HCT116 (cell line): Measurements from ENCODE around the gene SETD1B. TPM values are rescaled to one million over a fixed set of nuclear protein-coding genes. Genes with fewer than 3 reads are reported as not detected.

ENCODE experiments used
- ATAC-seq: fragments of 200-7000 bp; cut with Tn5 transposase; 2 replicates; pipeline ENCODE4 v1.9.1; 2020; ENCODE audit warnings: mild to moderate bottlenecking, moderate library complexity
- BruUV-seq: library from RNA; stranded (reverse); fragments of 400-500 nt; replicated peaks from 2 replicates; lab custom pipeline; 2021; lab: Mats Ljungman, UMichigan
- CTCF ChIA-PET: fragments of 300-600 bp; sonication (Branson Sonifier 250); formaldehyde crosslinking; loops from one replicate; lab custom pipeline; 2021; ENCODE audit warnings: antibody characterized with exemption; lab: Charles Lee
- POLR2A ChIA-PET: fragments of 300-600, 350-600 bp; sonication (Branson Sonifier 250); formaldehyde crosslinking; loops from one replicate; lab custom pipeline; 2021; ENCODE audit warnings: antibody characterized with exemption; lab: Charles Lee
- RAD21 ChIA-PET, 2 experiments: fragments of 300-600 bp; sonication (Branson Sonifier 250); formaldehyde crosslinking; loops; one replicate each; lab custom pipeline; 2023; ENCODE audit warnings: low total read pairs in 2 of 2; ENCODE audit not compliant: uncharacterized antibody in 2 of 2, unreplicated experiment in 2 of 2, low non-redundant PET in 1 of 2; lab: Charles Lee
- DNase-seq: peaks from one replicate; pipeline ENCODE4 v3.0.0-alpha.2; 2010; ENCODE audit warnings: low read depth, low spot score
- H2AFZ ChIP-seq: fragments of 200-600 bp; shearing (Covaris generic), sonication (generic); 2 replicates; pipeline ENCODE4 v1.6.1; 2017; ENCODE audit warnings: low read depth, mixed run types, mixed read lengths, antibody characterized with exemption, low read length; ENCODE audit not compliant: poor library complexity, severe bottlenecking
- H3K27ac ChIP-seq: 2 replicates; pipeline ENCODE4 v1.5.1; 2012; ENCODE audit warnings: low read depth, low read length
- H3K27me3 ChIP-seq: fragments of 200-600 bp; sonication (generic); 2 replicates; pipeline ENCODE4 v1.6.1; 2016; ENCODE audit warnings: mixed run types, low read length, mixed read lengths; ENCODE audit not compliant: insufficient read depth
- H3K36me3 ChIP-seq, 2 experiments: fragments of 200-500 bp in 1 of 2; fragments of 200-600 bp in 1 of 2; sonication (Bioruptor generic) in 1 of 2; sonication (generic) in 1 of 2; 2 replicates each; pipeline versions ENCODE4 v1.5.1 to v1.6.1; 2014 to 2016; ENCODE audit warnings: low read length in 2 of 2, inconsistent platforms in 1 of 2, mixed read lengths in 1 of 2, mixed run types in 1 of 2; ENCODE audit not compliant: insufficient read depth in 2 of 2, control insufficient read depth in 1 of 2
- H3K4me1 ChIP-seq, 2 experiments: fragments of 200-600 bp in 1 of 2; sonication (generic) in 1 of 2; 2 replicates each; pipeline versions ENCODE4 v1.5.1 to v1.6.1; 2012 to 2017; ENCODE audit warnings: low read length in 2 of 2, inconsistent platforms in 1 of 2, mild to moderate bottlenecking in 1 of 2, mixed read lengths in 1 of 2, mixed run types in 1 of 2, moderate library complexity in 1 of 2; ENCODE audit not compliant: insufficient read depth in 2 of 2, control insufficient read depth in 1 of 2
- H3K4me2 ChIP-seq: fragments of 200-600 bp; sonication (generic); 2 replicates; pipeline ENCODE4 v1.6.1; 2017; ENCODE audit warnings: mixed run types, low read length, mixed read lengths
- H3K4me3 ChIP-seq, 2 experiments: fragments of 200-600 bp in 1 of 2; sonication (generic) in 1 of 2; replicated peaks in 1 of 2; 2 replicates each; pipeline ENCODE4 v1.5.1; 2011 to 2016; ENCODE audit warnings: low read length in 2 of 2, control low read depth in 1 of 2, low read depth in 1 of 2, mild to moderate bottlenecking in 1 of 2, mixed read lengths in 1 of 2, mixed run types in 1 of 2
- H3K79me2 ChIP-seq: fragments of 200-600 bp; sonication (generic); 2 replicates; pipeline ENCODE4 v1.6.1; 2017; ENCODE audit warnings: mild to moderate bottlenecking, mixed run types, low read length, moderate library complexity, mixed read lengths; ENCODE audit not compliant: insufficient read depth
- H3K9ac ChIP-seq: fragments of 200-600 bp; sonication (generic); 2 replicates; pipeline ENCODE4 v1.6.1; 2016; ENCODE audit warnings: low read length, mixed read lengths
- H3K9me2 ChIP-seq: fragments of 200-600 bp; sonication (generic), shearing (Covaris generic); 2 replicates; pipeline ENCODE4 v1.6.1; 2017; ENCODE audit warnings: mixed run types, mild to moderate bottlenecking, moderate library complexity; ENCODE audit not compliant: insufficient read depth
- H3K9me3 ChIP-seq, 2 experiments: fragments of 200-500 bp in 1 of 2; fragments of 200-600 bp in 1 of 2; sonication (Bioruptor generic) in 1 of 2; sonication (generic) in 1 of 2; 2 replicates each; pipeline ENCODE4 v1.6.1; 2014 to 2017; ENCODE audit warnings: low read length in 2 of 2, mixed read lengths in 2 of 2, inconsistent platforms in 1 of 2, low read depth in 1 of 2, mild to moderate bottlenecking in 1 of 2, mixed run types in 1 of 2, moderate library complexity in 1 of 2; ENCODE audit not compliant: control insufficient read depth in 1 of 2, insufficient read depth in 1 of 2
- H4K20me1 ChIP-seq: fragments of 200-600 bp; sonication (generic), shearing (Covaris generic); 2 replicates; pipeline ENCODE4 v1.6.1; 2017; ENCODE audit warnings: mixed run types, mild to moderate bottlenecking, moderate library complexity; ENCODE audit not compliant: insufficient read depth
- CBX3 ChIP-seq: IDR thresholded peaks from 2 replicates; pipeline ENCODE4 v1.6.1; 2012; ENCODE audit warnings: low read depth
- CEBPB ChIP-seq: IDR thresholded peaks from 2 replicates; pipeline ENCODE4 v1.6.1; 2012; ENCODE audit warnings: low read depth
- EZH2 ChIP-seq: fragments of 200-600 bp; sonication (generic); IDR thresholded peaks from 2 replicates; pipeline ENCODE4 v1.6.1; 2017; ENCODE audit warnings: antibody characterized with exemption, mixed run types
- EZH2phosphoT487 ChIP-seq: fragments of 200-600 bp; IDR thresholded peaks from 2 replicates; pipeline ENCODE4 v1.6.1; 2018; ENCODE audit warnings: antibody characterized with exemption, borderline replicate concordance
- POLR2A ChIP-seq: IDR thresholded peaks from 2 replicates; pipeline ENCODE4 v1.7.0; 2011; ENCODE audit warnings: borderline replicate concordance; ENCODE audit not compliant: insufficient read depth, insufficient read length; ENCODE audit errors: extremely low read depth
- RAD21 ChIP-seq: IDR thresholded peaks from 2 replicates; pipeline ENCODE4 v1.6.1; 2012; ENCODE audit warnings: low read depth, mild to moderate bottlenecking
- SIN3A ChIP-seq: IDR thresholded peaks from 2 replicates; pipeline ENCODE4 v1.6.1; 2012; ENCODE audit warnings: low read depth
- SP1 ChIP-seq: IDR thresholded peaks from 2 replicates; pipeline ENCODE4 v1.6.1; 2012; ENCODE audit warnings: low read depth
- TCF7L2 ChIP-seq: IDR thresholded peaks from 2 replicates; pipeline ENCODE4 v1.7.0; 2011; ENCODE audit warnings: borderline replicate concordance, inconsistent platforms; ENCODE audit not compliant: insufficient read depth, insufficient read length; ENCODE audit errors: extremely low read depth
- YY1 ChIP-seq: IDR thresholded peaks from 2 replicates; pipeline ENCODE4 v1.6.1; 2011; ENCODE audit warnings: low read length, low read depth, moderate library complexity, mild to moderate bottlenecking; ENCODE audit not compliant: insufficient replicate concordance; ENCODE audit errors: extremely low read depth
- intact Hi-C: fragments of 100-400 bp; cut with micrococcal nuclease; formaldehyde crosslinking; loops from 2 replicates; pipeline ENCODE4 v1.10.0; 2022
- total RNA-seq: library from RNA; stranded (reverse); gene quantifications from one replicate; pipeline ENCODE4 v1.2.1, GENCODE V29; 2021; ENCODE audit not compliant: unreplicated experiment
- TF ChIP-seq, protein P1 (sequence below), 3 experiments: fragments of 200-600 bp in 1 of 3; sonication (generic) in 1 of 3; IDR thresholded peaks in 2 of 3; conservative IDR thresholded peaks in 1 of 3; 2 replicates each; pipeline ENCODE4 v1.5.1; 2012 to 2017; ENCODE audit warnings: low read depth in 2 of 3, low read length in 2 of 3, antibody characterized with exemption in 1 of 3, borderline replicate concordance in 1 of 3, control low read depth in 1 of 3, mild to moderate bottlenecking in 1 of 3, mixed read lengths in 1 of 3, mixed run types in 1 of 3, moderate library complexity in 1 of 3; ENCODE audit not compliant: insufficient read depth in 1 of 3
- TF ChIP-seq, protein P2 (sequence below): IDR thresholded peaks from 2 replicates; pipeline ENCODE4 v1.6.1; 2012
- TF ChIP-seq, protein P3 (sequence below): IDR thresholded peaks from 2 replicates; pipeline ENCODE4 v1.6.1; 2012

SETD1B gene
- total RNA-seq, 1 experiment from 2014 or later = 17.5 TPM

DNA sequence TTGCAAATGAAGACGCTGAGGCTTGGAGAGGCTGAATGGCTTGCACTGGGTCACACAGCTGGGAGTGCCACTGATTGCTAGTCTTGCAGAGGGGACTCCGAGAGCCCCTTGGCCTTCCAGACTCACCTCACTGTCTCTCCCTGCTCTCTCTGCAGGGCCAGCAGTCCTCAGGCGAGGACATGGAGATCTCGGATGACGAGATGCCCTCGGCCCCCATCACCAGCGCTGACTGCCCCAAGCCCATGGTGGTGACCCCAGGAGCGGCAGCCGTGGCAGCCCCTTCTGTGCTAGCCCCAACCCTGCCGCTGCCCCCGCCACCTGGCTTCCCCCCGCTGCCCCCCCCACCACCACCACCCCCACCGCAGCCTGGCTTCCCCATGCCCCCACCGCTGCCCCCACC is 10.1 kb downstream of the SETD1B start (continued):
- TF ChIP-seq, protein P1, sequence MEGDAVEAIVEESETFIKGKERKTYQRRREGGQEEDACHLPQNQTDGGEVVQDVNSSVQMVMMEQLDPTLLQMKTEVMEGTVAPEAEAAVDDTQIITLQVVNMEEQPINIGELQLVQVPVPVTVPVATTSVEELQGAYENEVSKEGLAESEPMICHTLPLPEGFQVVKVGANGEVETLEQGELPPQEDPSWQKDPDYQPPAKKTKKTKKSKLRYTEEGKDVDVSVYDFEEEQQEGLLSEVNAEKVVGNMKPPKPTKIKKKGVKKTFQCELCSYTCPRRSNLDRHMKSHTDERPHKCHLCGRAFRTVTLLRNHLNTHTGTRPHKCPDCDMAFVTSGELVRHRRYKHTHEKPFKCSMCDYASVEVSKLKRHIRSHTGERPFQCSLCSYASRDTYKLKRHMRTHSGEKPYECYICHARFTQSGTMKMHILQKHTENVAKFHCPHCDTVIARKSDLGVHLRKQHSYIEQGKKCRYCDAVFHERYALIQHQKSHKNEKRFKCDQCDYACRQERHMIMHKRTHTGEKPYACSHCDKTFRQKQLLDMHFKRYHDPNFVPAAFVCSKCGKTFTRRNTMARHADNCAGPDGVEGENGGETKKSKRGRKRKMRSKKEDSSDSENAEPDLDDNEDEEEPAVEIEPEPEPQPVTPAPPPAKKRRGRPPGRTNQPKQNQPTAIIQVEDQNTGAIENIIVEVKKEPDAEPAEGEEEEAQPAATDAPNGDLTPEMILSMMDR (IDR thresholded peaks at IDR 0.05 in 2 of 3, conservative IDR thresholded peaks at IDR 0.05 in 1 of 3; ENCODE audit: borderline replicate concordance in 1 of 3, insufficient read depth in 1 of 3, low read depth in 2 of 3, low read length in 2 of 3) = no peak
- no peak for TF ChIP-seq SIN3A
- TF ChIP-seq EZH2phosphoT487 = no peak
- TF ChIP-seq TCF7L2 = no peak
- no peak for TF ChIP-seq CBX3
- no peak for TF ChIP-seq SP1

DNA sequence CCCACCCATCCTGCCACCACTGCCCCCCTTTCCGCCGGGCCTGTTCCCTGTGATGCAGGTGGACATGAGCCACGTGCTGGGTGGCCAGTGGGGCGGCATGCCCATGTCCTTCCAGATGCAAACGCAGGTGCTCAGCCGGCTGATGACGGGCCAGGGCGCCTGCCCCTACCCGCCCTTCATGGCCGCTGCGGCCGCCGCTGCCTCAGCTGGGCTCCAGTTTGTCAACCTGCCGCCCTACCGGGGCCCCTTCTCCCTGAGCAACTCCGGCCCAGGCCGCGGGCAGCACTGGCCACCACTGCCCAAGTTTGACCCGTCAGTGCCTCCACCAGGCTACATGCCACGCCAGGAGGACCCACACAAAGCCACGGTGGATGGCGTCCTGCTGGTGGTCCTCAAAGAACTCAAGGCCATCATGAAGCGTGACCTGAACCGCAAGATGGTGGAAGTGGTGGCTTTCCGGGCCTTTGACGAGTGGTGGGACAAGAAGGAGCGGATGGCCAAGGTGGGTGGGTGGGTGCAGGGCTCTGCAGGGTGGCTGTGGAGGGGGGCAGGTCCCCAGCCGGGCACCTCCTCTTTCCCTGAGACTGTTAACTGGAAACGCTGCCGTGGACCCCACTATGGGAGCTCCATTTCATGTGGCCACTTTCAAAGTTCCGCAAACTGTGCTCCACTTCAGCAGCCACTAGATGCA is 10.8 kb downstream of the SETD1B start:
- RAD21 ChIA-PET = no interaction called here
- no peak overlapping the region for H3K27ac ChIP-seq
- no peak for DNase-seq
- no peak overlapping the region for H3K9ac ChIP-seq
- no peaks in the 10 kb centered on the region for H4K20me1 ChIP-seq
- no peaks in the 10 kb centered on the region for H3K9me2 ChIP-seq
- peaks cover 57% of the 10 kb centered on the region for H3K79me2 ChIP-seq
- H3K9me3 ChIP-seq = no peaks in the 10 kb centered on the region
- no peak overlapping the region for H2AFZ ChIP-seq
- no peak overlapping the region for H3K4me3 ChIP-seq
- POLR2A ChIA-PET = no interaction called here
- no peak for ATAC-seq
- H3K36me3 ChIP-seq = peaks cover 29 to 32% of the 10 kb centered on the region in 2 experiments; a peak in 3 of 4 replicates
- no TSS peak for BruUV-seq
- CTCF ChIA-PET = no interaction called here
- H3K4me1 ChIP-seq = peaks cover 6 to 26% of the 10 kb centered on the region in 2 experiments
- intact Hi-C loops = no loop called here
- no peaks in the 10 kb centered on the region for H3K27me3 ChIP-seq
- no peak overlapping the region for H3K4me2 ChIP-seq
- TF ChIP-seq, protein P2, sequence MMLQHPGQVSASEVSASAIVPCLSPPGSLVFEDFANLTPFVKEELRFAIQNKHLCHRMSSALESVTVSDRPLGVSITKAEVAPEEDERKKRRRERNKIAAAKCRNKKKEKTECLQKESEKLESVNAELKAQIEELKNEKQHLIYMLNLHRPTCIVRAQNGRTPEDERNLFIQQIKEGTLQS = no peak
- no peak for TF ChIP-seq YY1
- TF ChIP-seq RAD21 = no peak
- TF ChIP-seq, protein P3, sequence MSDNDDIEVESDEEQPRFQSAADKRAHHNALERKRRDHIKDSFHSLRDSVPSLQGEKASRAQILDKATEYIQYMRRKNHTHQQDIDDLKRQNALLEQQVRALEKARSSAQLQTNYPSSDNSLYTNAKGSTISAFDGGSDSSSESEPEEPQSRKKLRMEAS = no peak
- TF ChIP-seq, protein P1 (IDR thresholded peaks at IDR 0.05 in 2 of 3, conservative IDR thresholded peaks at IDR 0.05 in 1 of 3; ENCODE audit: borderline replicate concordance in 1 of 3, insufficient read depth in 1 of 3, low read depth in 2 of 3, low read length in 2 of 3) = no peak
- TF ChIP-seq TCF7L2 = no peak
- no peak for TF ChIP-seq POLR2A
- no peak for TF ChIP-seq CBX3
- TF ChIP-seq CEBPB = no peak
- TF ChIP-seq EZH2 = no peak
